Measurements from ENCODE around the gene HAL. TPM values are rescaled to one million over a fixed set of nuclear protein-coding genes. Genes with fewer than 3 reads are reported as not detected.

Gene HAL
- total RNA-seq, 1 donor from 2014 or later = not detected

GRCh38 chr12:95986635-95987570 lies 9.2 kb downstream of the HAL start:
- Mint-ChIP-seq H3K4me1 (ENCODE audit: low read depth, unreplicated experiment) (no peaks in the 10 kb centered on the region), H3K27ac (ENCODE audit: unreplicated experiment) (no peak overlapping the region), H3K36me3 (ENCODE audit: unreplicated experiment) (no peaks in the 10 kb centered on the region), H3K27me3 (ENCODE audit: unreplicated experiment) (peaks cover 1% of the 10 kb centered on the region), H3K4me3 (ENCODE audit: unreplicated experiment) (no peak overlapping the region), H3K9me3 (ENCODE audit: unreplicated experiment) (peaks cover 2% of the 10 kb centered on the region)
- TF ChIP-seq CTCF (IDR thresholded peaks at IDR 0.05; ENCODE audit: partially characterized antibody, unreplicated experiment) = no peak
- DNase-seq = no peak

- Mint-ChIP-seq H3K27me3 (ENCODE audit: unreplicated experiment) (peaks cover 1% of the 10 kb centered on the region), H3K9me3 (ENCODE audit: unreplicated experiment) (no peaks in the 10 kb centered on the region), H3K4me3 (ENCODE audit: unreplicated experiment) (no peak overlapping the region), H3K27ac (ENCODE audit: unreplicated experiment) (no peak overlapping the region), H3K36me3 (ENCODE audit: unreplicated experiment) (no peaks in the 10 kb centered on the region), H3K4me1 (ENCODE audit: low read depth, unreplicated experiment) (no peaks in the 10 kb centered on the region)
- DNase-seq = no peak
- TF ChIP-seq CTCF (IDR thresholded peaks at IDR 0.05; ENCODE audit: partially characterized antibody, unreplicated experiment) = no peak
Observed at GRCh38 chr12:95984682-95985081, 11.5 kb downstream of the HAL start.

GRCh38 chr12:95982602-95983001 lies 13.5 kb downstream of the HAL start:
- H3K27ac Mint-ChIP-seq (ENCODE audit: unreplicated experiment) = no peak overlapping the region
- no peaks in the 10 kb centered on the region for H3K9me3 Mint-ChIP-seq (ENCODE audit: unreplicated experiment)
- H3K4me1 Mint-ChIP-seq (ENCODE audit: low read depth, unreplicated experiment) = no peaks in the 10 kb centered on the region
- H3K27me3 Mint-ChIP-seq (ENCODE audit: unreplicated experiment) = peaks cover 1% of the 10 kb centered on the region
- H3K4me3 Mint-ChIP-seq (ENCODE audit: unreplicated experiment) = no peak overlapping the region
- no peak for TF ChIP-seq CTCF (IDR thresholded peaks at IDR 0.05; ENCODE audit: partially characterized antibody, unreplicated experiment)
- no peaks in the 10 kb centered on the region for H3K36me3 Mint-ChIP-seq (ENCODE audit: unreplicated experiment)
- no peak for DNase-seq

GRCh38 chr12:95980437-95980836 lies 15.7 kb downstream of the HAL start:
- Mint-ChIP-seq H3K27ac (ENCODE audit: unreplicated experiment) (no peak overlapping the region), H3K27me3 (ENCODE audit: unreplicated experiment) (peaks cover 1% of the 10 kb centered on the region), H3K36me3 (ENCODE audit: unreplicated experiment) (no peaks in the 10 kb centered on the region), H3K9me3 (ENCODE audit: unreplicated experiment) (no peaks in the 10 kb centered on the region), H3K4me3 (ENCODE audit: unreplicated experiment) (no peak overlapping the region), H3K4me1 (ENCODE audit: low read depth, unreplicated experiment) (no peaks in the 10 kb centered on the region)
- DNase-seq = no peak
- TF ChIP-seq CTCF (IDR thresholded peaks at IDR 0.05; ENCODE audit: partially characterized antibody, unreplicated experiment) = no peak

GRCh38 chr12:95978774-95979173 lies 17.4 kb downstream of the HAL start:
- H3K36me3 Mint-ChIP-seq (ENCODE audit: unreplicated experiment) = no peaks in the 10 kb centered on the region
- no peak overlapping the region for H3K27ac Mint-ChIP-seq (ENCODE audit: unreplicated experiment)
- no peaks in the 10 kb centered on the region for H3K4me1 Mint-ChIP-seq (ENCODE audit: low read depth, unreplicated experiment)
- H3K27me3 Mint-ChIP-seq (ENCODE audit: unreplicated experiment) = no peaks in the 10 kb centered on the region
- H3K9me3 Mint-ChIP-seq (ENCODE audit: unreplicated experiment) = no peaks in the 10 kb centered on the region
- TF ChIP-seq CTCF (IDR thresholded peaks at IDR 0.05; ENCODE audit: partially characterized antibody, unreplicated experiment) = no peak
- no peak for DNase-seq
- H3K4me3 Mint-ChIP-seq (ENCODE audit: unreplicated experiment) = no peak overlapping the region

Measured in glutamatergic neuron (in vitro differentiated cells).